ENCODE data around the gene SBDS. TPM values are rescaled to one million over a fixed set of nuclear protein-coding genes. Genes with fewer than 3 reads are reported as not detected.

The SBDS gene
- 63.2 and 73.0 TPM in 2 replicates for total RNA-seq

GRCh38 chr7:66995050-66995776 lies at the start of gene SBDS:
TSS of gene SBDS (minus strand) at chr7:66995586. CDS start at chr7:66995417, 169 bp downstream.

GRCh38 chr7:66996444-66997191 lies 1.2 kb upstream of the SBDS start, which contains the start of gene TYW1:
TSS of gene TYW1 (plus strand) at chr7:66996833. CDS start at chr7:66996979, 146 bp downstream.

Other genes with a start within 250 kb of the SBDS start
- 65.8 and 72.0 TPM in 2 replicates for gene TMEM248, start 74.4 kb downstream of the SBDS start, total RNA-seq
- 7.8 and 25.6 TPM in 2 replicates for gene TYW1, start 1.2 kb upstream of the SBDS start, total RNA-seq